PC-3 (cell line): ENCODE results near the gene LRRC56. TPM values are rescaled to one million over a fixed set of nuclear protein-coding genes. Genes with fewer than 3 reads are reported as not detected.

ENCODE experiments used
- ATAC-seq: fragments of 200-7000 bp; cut with Tn5 transposase; 2 replicates; pipeline ENCODE4 v1.9.1; 2020; ENCODE audit warnings: mild to moderate bottlenecking, moderate library complexity
- BruUV-seq: library from RNA; stranded (reverse); fragments of 400-500 nt; replicated peaks from 2 replicates; lab custom pipeline; 2021; lab: Mats Ljungman, UMichigan
- CTCF ChIA-PET: fragments of 300-600 bp; sonication (Branson Sonifier 250); formaldehyde crosslinking; loops from one replicate; lab custom pipeline; 2022; ENCODE audit warnings: antibody characterized with exemption; lab: Charles Lee
- POLR2A ChIA-PET: fragments of 300-600 bp; sonication (Branson Sonifier 250); formaldehyde crosslinking; loops from one replicate; lab custom pipeline; 2022; ENCODE audit warnings: antibody characterized with exemption; ENCODE audit not compliant: unreplicated experiment; lab: Charles Lee
- DNase-seq: peaks from one replicate; pipeline ENCODE4 v3.0.0-alpha.2; 2015
- H2AFZ ChIP-seq: fragments of 300-600 bp; sonication (generic); 2 replicates; pipeline ENCODE4 v1.6.0; 2016; ENCODE audit warnings: antibody characterized with exemption, low read length
- H3F3A ChIP-seq: fragments of 300-600 bp; sonication (generic); one replicate; pipeline ENCODE4 v1.6.0; 2017; ENCODE audit warnings: antibody characterized with exemption, low read length, control low read depth, mild to moderate bottlenecking; ENCODE audit not compliant: unreplicated experiment
- H3K27ac ChIP-seq: fragments of 300-600 bp; sonication (generic); 2 replicates; pipeline ENCODE4 v1.5.1; 2016; ENCODE audit warnings: mild to moderate bottlenecking, low read length
- H3K27me3 ChIP-seq: fragments of 300-600 bp; sonication (generic); 2 replicates; pipeline ENCODE4 v1.6.1; 2016; ENCODE audit warnings: low read length, mixed read lengths
- H3K36me3 ChIP-seq: fragments of 300-600 bp; sonication (generic); 2 replicates; pipeline ENCODE4 v1.6.1; 2016; ENCODE audit warnings: low read depth, mixed run types, low read length, mixed read lengths
- H3K4me1 ChIP-seq: fragments of 300-600 bp; sonication (generic); 2 replicates; pipeline ENCODE4 v1.5.1; 2016; ENCODE audit warnings: low read length; ENCODE audit not compliant: insufficient read depth
- H3K4me2 ChIP-seq: fragments of 300-600 bp; sonication (generic); 2 replicates; pipeline ENCODE4 v1.6.0; 2016; ENCODE audit warnings: low read length
- H3K4me3 ChIP-seq: fragments of 300-600 bp; sonication (generic); 2 replicates; pipeline ENCODE4 v1.5.1; 2016; ENCODE audit warnings: mild to moderate bottlenecking, low read length, mixed read lengths
- H3K79me2 ChIP-seq: fragments of 300-600 bp; sonication (generic); 2 replicates; pipeline ENCODE4 v1.6.1; 2017; ENCODE audit warnings: low read length, mixed read lengths
- H3K9ac ChIP-seq: fragments of 300-600 bp; sonication (generic); 2 replicates; pipeline ENCODE4 v1.6.0; 2016; ENCODE audit warnings: mild to moderate bottlenecking, low read length
- H3K9me2 ChIP-seq: fragments of 300-600 bp; sonication (generic); replicated peaks from 2 replicates; pipeline ENCODE4 v1.6.1; 2016; ENCODE audit warnings: mixed run types, low read length, mixed read lengths
- H3K9me3 ChIP-seq: fragments of 300-600 bp; sonication (generic); 2 replicates; pipeline ENCODE4 v1.6.1; 2016; ENCODE audit warnings: low read length, mixed read lengths
- H4K20me1 ChIP-seq: fragments of 300-600 bp; sonication (generic); 2 replicates; pipeline ENCODE4 v1.6.1; 2016; ENCODE audit warnings: low read length, mixed read lengths
- EZH2 ChIP-seq: fragments of 300-600 bp; sonication (generic); IDR thresholded peaks from one replicate; pipeline ENCODE4 v1.6.1; 2017; ENCODE audit warnings: antibody characterized with exemption, mild to moderate bottlenecking, low read length; ENCODE audit not compliant: unreplicated experiment
- EZH2phosphoT487 ChIP-seq: fragments of 300-600 bp; sonication (generic); IDR thresholded peaks from 2 replicates; pipeline ENCODE4 v1.6.1; 2018; ENCODE audit warnings: mild to moderate bottlenecking, antibody characterized with exemption, low read length, borderline replicate concordance
- intact Hi-C: fragments of 100-400 bp; cut with micrococcal nuclease; formaldehyde crosslinking; loops from 2 replicates; pipeline ENCODE4 v1.9.0; 2023
- total RNA-seq: library from RNA; depleted of rRNA; stranded (reverse); fragments of >200 nt; gene quantifications from 2 replicates; pipeline ENCODE4 v1.2.3, GENCODE V29; 2014
- TF ChIP-seq, protein P1 (sequence below): fragments of 300-600 bp; sonication (generic); conservative IDR thresholded peaks from 2 replicates; pipeline ENCODE4 v1.5.1; 2017; ENCODE audit warnings: antibody characterized with exemption, low read depth, mild to moderate bottlenecking, low read length

Gene LRRC56
- total RNA-seq, 1 experiment from 2014 or later = 1.5 TPM

GRCh38 chr11:592501-592900 is 55.2 kb downstream of the LRRC56 start:
- POLR2A ChIA-PET = no interaction called here
- H2AFZ ChIP-seq = no peak overlapping the region
- H3K4me2 ChIP-seq = no peak overlapping the region
- intact Hi-C loops = no loop called here
- DNase-seq (no peak), ATAC-seq (no peak)
- no peak overlapping the region for H3K9ac ChIP-seq
- no peaks in the 10 kb centered on the region for H3K9me2 ChIP-seq
- TF ChIP-seq, protein P1, sequence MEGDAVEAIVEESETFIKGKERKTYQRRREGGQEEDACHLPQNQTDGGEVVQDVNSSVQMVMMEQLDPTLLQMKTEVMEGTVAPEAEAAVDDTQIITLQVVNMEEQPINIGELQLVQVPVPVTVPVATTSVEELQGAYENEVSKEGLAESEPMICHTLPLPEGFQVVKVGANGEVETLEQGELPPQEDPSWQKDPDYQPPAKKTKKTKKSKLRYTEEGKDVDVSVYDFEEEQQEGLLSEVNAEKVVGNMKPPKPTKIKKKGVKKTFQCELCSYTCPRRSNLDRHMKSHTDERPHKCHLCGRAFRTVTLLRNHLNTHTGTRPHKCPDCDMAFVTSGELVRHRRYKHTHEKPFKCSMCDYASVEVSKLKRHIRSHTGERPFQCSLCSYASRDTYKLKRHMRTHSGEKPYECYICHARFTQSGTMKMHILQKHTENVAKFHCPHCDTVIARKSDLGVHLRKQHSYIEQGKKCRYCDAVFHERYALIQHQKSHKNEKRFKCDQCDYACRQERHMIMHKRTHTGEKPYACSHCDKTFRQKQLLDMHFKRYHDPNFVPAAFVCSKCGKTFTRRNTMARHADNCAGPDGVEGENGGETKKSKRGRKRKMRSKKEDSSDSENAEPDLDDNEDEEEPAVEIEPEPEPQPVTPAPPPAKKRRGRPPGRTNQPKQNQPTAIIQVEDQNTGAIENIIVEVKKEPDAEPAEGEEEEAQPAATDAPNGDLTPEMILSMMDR = no peak
- TF ChIP-seq EZH2 = no peak
- TF ChIP-seq EZH2phosphoT487 = no peak
- H3F3A ChIP-seq = no peaks in the 10 kb centered on the region
- no peaks in the 10 kb centered on the region for H3K4me1 ChIP-seq
- no TSS peak for BruUV-seq
- H3K36me3 ChIP-seq = peaks cover 45% of the 10 kb centered on the region
- CTCF ChIA-PET = no interaction called here
- H3K4me3 ChIP-seq = no peak overlapping the region
- H3K27ac ChIP-seq = no peak overlapping the region
- H3K79me2 ChIP-seq = peaks cover 21% of the 10 kb centered on the region
- H4K20me1 ChIP-seq = no peaks in the 10 kb centered on the region
- H3K9me3 ChIP-seq = no peaks in the 10 kb centered on the region
- no peaks in the 10 kb centered on the region for H3K27me3 ChIP-seq

- Histone ChIP-seq H3K9me3 (no peaks in the 10 kb centered on the region), H3K9ac (no peak overlapping the region), H3K27ac (no peak overlapping the region), H3K36me3 (peaks cover 41% of the 10 kb centered on the region), H2AFZ (no peak overlapping the region), H3K27me3 (no peaks in the 10 kb centered on the region), H3F3A (no peaks in the 10 kb centered on the region), H3K4me3 (no peak overlapping the region), H3K4me2 (no peak overlapping the region), H4K20me1 (no peaks in the 10 kb centered on the region), H3K4me1 (no peaks in the 10 kb centered on the region), H3K9me2 (no peaks in the 10 kb centered on the region), H3K79me2 (peaks cover 17% of the 10 kb centered on the region)
- BruUV-seq = no TSS peak
- ChIA-PET POLR2A (no interaction called here), CTCF (no interaction called here)
- no peak for ATAC-seq
- no peak for DNase-seq
- TF ChIP-seq EZH2 (no peak), EZH2phosphoT487 (no peak)
- TF ChIP-seq, protein P1 = no peak
- intact Hi-C loops = no loop called here
Observed at GRCh38 chr11:592918-593317, 55.6 kb downstream of the LRRC56 start.

- Histone ChIP-seq H3K27ac (no peak overlapping the region), H3K27me3 (no peaks in the 10 kb centered on the region), H2AFZ (no peak overlapping the region), H3K9ac (no peak overlapping the region), H3F3A (no peaks in the 10 kb centered on the region), H3K79me2 (peaks cover 14% of the 10 kb centered on the region), H3K36me3 (peaks cover 40% of the 10 kb centered on the region), H4K20me1 (no peaks in the 10 kb centered on the region), H3K4me3 (no peak overlapping the region), H3K9me3 (no peaks in the 10 kb centered on the region), H3K4me2 (no peak overlapping the region), H3K9me2 (no peaks in the 10 kb centered on the region), H3K4me1 (no peaks in the 10 kb centered on the region)
- no TSS peak for BruUV-seq
- ATAC-seq = no peak
- no peak for DNase-seq
- intact Hi-C loops = no loop called here
- ChIA-PET POLR2A (no interaction called here), CTCF (no interaction called here)
- TF ChIP-seq EZH2 (no peak), EZH2phosphoT487 (no peak)
- TF ChIP-seq, protein P1 = no peak
Observed at GRCh38 chr11:593347-593746, 56.0 kb downstream of the LRRC56 start.
